Measurements from ENCODE around the gene SDCCAG8. TPM values are rescaled to one million over a fixed set of nuclear protein-coding genes. Genes with fewer than 3 reads are reported as not detected.
A peak's percentile ranks its signal among the peaks of the same experiment; 100 is the strongest.

SDCCAG8 gene
- total RNA-seq, 4 donors from 2014 or later = 21.6 to 62.7 (median 39.8) TPM

DNA sequence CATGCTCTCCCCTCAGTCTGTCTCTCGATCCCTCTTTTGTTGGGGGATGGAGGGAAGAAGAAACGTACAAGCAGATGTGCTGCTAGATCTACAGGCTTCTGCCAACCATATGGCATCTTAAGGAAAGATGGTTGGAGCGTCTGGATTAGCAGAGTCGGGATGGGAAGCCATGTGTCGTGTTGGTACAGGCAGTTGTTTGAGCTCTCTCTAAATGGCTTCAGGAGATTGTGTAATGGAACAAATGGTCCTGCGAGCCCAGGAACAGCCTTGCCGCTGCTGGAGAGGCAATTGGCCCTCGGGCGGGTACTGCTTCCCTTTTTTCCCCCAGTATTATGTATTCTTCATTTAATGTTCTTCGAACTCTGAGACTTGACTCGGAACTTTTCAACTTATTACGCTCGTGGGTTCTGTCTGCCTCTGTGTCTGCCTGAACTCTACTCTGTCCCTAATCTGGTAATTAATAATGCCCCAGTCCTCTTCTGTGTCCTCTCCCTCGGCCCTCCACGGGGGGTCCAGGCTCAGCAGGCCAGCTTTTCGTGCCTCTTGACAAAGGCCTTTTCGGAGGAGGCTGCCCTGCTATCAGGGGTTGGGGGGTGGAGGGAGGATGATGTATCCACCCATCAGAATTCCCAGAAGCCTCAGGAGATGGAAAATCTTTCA is 215.3 kb downstream of the SDCCAG8 start:
- Histone ChIP-seq H3K4me1 (peaks cover 28% of the 10 kb centered on the region), H3K4me3 (no peak overlapping the region), H3K27me3 (no peaks in the 10 kb centered on the region), H3K27ac (no peak overlapping the region), H3K9me3 (no peaks in the 10 kb centered on the region), H3K36me3 (no peaks in the 10 kb centered on the region)
- TF ChIP-seq, protein P1, sequence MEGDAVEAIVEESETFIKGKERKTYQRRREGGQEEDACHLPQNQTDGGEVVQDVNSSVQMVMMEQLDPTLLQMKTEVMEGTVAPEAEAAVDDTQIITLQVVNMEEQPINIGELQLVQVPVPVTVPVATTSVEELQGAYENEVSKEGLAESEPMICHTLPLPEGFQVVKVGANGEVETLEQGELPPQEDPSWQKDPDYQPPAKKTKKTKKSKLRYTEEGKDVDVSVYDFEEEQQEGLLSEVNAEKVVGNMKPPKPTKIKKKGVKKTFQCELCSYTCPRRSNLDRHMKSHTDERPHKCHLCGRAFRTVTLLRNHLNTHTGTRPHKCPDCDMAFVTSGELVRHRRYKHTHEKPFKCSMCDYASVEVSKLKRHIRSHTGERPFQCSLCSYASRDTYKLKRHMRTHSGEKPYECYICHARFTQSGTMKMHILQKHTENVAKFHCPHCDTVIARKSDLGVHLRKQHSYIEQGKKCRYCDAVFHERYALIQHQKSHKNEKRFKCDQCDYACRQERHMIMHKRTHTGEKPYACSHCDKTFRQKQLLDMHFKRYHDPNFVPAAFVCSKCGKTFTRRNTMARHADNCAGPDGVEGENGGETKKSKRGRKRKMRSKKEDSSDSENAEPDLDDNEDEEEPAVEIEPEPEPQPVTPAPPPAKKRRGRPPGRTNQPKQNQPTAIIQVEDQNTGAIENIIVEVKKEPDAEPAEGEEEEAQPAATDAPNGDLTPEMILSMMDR (IDR thresholded peaks at IDR 0.05) = no peak
- TF ChIP-seq EP300 (IDR thresholded peaks at IDR 0.05) (no peak), POLR2AphosphoS5 (IDR thresholded peaks at IDR 0.05) (no peak), POLR2A (IDR thresholded peaks at IDR 0.05) (no peak)
- WGBS = 90% methylated on average over 17 of the region's 17 CpGs
- DNase-seq (ENCODE audit: low spot score in 2 of 2) = no peak

DNA sequence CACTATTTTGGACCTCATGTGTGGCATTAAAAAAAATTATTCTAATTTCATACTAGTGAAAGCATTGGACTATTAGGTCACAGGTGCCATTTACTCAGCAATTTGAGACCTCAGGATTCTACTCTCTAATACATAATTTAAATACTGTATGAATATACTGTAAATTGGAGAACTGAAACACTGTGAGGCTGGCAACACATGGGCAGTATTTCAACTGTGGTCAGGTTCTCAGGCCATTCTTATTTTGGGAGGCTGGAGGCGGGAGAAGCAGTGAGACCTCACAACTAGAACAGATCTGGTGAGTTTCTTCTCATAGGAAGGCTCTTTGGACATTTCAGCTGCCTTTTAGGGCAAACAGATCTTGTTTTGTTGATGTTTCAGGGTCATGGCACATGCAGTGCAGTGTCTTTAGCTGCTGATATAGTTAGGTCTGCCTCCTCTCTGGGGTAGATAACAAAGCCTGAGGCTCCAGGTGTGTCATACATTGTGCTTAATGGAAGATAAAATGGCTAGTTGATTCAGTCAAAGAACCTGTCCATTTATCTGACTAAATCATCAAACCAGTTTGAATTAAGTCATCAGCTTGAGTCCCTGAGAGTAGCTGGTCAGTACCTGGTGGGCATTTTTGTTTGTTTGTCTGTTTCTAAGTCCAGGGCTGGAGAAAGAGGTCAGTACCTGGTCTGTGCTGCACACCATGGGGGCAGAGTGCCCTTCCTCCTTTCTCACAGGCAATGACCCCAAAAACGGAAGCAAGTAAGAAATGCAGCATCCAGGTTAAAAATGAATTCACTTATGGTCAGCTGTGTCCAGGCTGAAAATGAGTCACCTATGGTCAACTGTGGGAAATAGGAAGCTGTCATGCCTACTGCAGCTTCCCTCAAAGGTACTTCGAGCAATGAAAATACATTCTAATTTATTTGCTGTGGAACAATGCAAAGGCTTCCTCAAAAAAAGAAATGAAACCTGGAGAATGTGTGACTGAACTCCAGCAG is 216.2 kb downstream of the SDCCAG8 start:
- DNase-seq (ENCODE audit: low spot score in 2 of 2) = no peak
- Histone ChIP-seq H3K27me3 (no peaks in the 10 kb centered on the region), H3K4me3 (no peak overlapping the region), H3K4me1 (peaks cover 28% of the 10 kb centered on the region), H3K9me3 (no peaks in the 10 kb centered on the region), H3K36me3 (no peaks in the 10 kb centered on the region), H3K27ac (no peak overlapping the region)
- 70% methylated on average over 3 of the region's 3 CpGs for WGBS
- TF ChIP-seq, protein P1 (IDR thresholded peaks at IDR 0.05) = no peak
- TF ChIP-seq POLR2A (IDR thresholded peaks at IDR 0.05) = no peak

DNA sequence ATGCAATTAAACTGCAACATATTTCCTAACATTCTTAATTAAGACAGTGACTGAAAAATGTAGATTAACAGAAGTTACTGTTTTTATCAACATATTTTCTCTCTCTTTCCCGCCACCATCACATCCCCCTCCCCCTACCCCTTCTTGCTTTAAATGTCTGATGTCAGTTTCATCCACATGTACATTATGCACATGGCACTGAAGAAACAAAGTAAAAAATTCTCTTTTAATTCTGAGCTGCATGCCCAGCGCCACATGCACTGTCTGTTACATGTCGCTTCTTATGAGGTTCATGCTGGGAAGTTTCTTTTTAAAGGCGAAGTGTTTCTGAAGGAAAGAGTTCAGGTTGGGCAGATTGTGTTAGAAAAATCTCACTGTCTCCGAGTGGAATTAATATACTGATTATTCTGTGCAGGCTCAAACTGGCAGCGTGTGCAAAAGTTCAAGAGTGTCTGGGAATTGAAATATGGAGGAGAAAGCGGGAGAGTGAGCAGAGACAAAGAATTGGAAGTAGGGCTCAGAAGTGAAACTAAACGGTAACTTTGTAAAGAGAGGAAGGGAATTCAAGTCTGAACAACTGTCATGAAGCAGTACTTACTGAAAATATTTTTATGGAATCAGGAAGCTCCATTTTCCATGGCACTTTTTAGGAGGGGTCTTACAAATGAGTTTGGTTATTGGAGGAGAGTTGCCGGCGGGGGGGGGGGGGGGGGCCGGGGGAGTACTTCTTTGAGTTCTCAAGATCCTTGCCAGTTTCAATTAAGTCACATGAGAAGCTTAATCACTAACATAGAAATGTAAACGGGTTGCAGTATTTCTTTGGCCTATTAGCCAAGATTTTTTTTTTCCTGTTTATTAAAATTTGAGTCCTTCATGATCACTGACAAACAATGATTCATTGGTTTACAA is 217.6 kb downstream of the SDCCAG8 start:
- 5% methylated on average over 12 of the region's 12 CpGs for WGBS

DNA sequence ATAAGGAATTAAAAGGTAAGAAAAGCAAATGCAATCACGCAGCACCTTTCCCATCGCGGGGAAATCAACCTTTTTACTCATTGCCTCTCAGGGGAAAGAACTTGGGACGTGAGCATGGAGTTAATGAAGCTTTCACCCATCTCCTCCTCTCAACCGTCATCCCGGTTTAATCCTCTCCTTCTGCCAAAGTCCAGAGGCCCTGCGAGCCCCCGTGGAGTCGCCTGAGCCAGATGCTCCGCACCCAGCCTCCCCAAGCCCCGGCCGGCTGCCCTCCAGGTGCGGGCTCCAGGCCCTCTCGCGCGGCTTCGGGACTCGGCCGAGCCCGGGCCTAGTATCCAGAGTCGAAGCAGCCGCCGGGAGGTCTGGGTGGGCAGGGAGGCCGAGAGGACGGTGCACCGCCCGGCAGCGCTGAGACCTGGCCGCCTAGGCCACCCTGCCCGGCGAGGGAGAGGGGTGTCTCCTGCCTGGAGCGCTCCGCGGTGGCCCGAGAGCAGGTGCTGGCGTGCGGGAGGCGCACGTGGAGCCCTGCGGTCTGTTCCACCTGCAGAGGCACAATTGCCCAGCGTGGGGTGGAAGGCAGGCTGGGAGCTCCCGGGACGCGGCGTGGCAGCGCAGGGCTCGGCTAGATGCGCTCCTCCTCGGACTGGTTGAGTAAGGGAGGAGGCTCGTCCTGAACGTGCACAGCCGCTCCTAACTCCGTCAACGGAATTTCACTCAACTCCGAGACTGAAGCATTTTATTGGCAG is 218.5 kb downstream of the SDCCAG8 start:
- H3K27me3 ChIP-seq = no peaks in the 10 kb centered on the region
- no peak for DNase-seq (ENCODE audit: low spot score in 2 of 2)
- TF ChIP-seq, protein P1 (IDR thresholded peaks at IDR 0.05) = no peak
- no peak for TF ChIP-seq POLR2AphosphoS5 (IDR thresholded peaks at IDR 0.05)
- TF ChIP-seq POLR2A (IDR thresholded peaks at IDR 0.05) = no peak
- TF ChIP-seq EP300 (IDR thresholded peaks at IDR 0.05) = no peak
- no peaks in the 10 kb centered on the region for H3K36me3 ChIP-seq
- peaks cover 28% of the 10 kb centered on the region for H3K4me1 ChIP-seq
- 51% methylated on average over 21 of the region's 55 CpGs for WGBS
- peak overlapping the region; percentile 42 for H3K4me3 ChIP-seq
- H3K27ac ChIP-seq = peak overlapping the region; percentile 67
- H3K9me3 ChIP-seq = no peaks in the 10 kb centered on the region

More for the DNA sequence above, 217.6 kb downstream of the SDCCAG8 start:
- DNase-seq (ENCODE audit: low spot score in 2 of 2) = no peak
- Histone ChIP-seq H3K9me3 (no peaks in the 10 kb centered on the region), H3K4me1 (peaks cover 28% of the 10 kb centered on the region), H3K4me3 (peak overlapping the region; percentile 42), H3K27me3 (no peaks in the 10 kb centered on the region), H3K27ac (peak overlapping the region; percentile 67), H3K36me3 (no peaks in the 10 kb centered on the region)
- TF ChIP-seq POLR2AphosphoS5 (IDR thresholded peaks at IDR 0.05) = no peak
- TF ChIP-seq, protein P1 (IDR thresholded peaks at IDR 0.05) = no peak
- no peak for TF ChIP-seq POLR2A (IDR thresholded peaks at IDR 0.05)
- TF ChIP-seq EP300 (IDR thresholded peaks at IDR 0.05) = no peak

Measured in suprapubic skin (tissue), 4 donors.